Testis (tissue), 3 donors: ENCODE measurements around the gene STYX. TPM values are rescaled to one million over a fixed set of nuclear protein-coding genes. Genes with fewer than 3 reads are reported as not detected.

ENCODE experiments used
- DNase-seq: peaks from one replicate; pipeline ENCODE4 v3.0.0-alpha.2; 2019
- H3K27ac ChIP-seq, 2 donors: fragments of 200-600 bp; sonication (generic); one replicate each; pipeline ENCODE4 v1.5.1; 2019
- H3K27me3 ChIP-seq: fragments of 200-600 bp; sonication (generic); one replicate; pipeline ENCODE4 v1.5.1; 2019
- H3K36me3 ChIP-seq: fragments of 200-600 bp; sonication (generic); one replicate; pipeline ENCODE4 v1.5.1; 2017; ENCODE audit warnings: low read depth; ENCODE audit errors: missing control alignments
- H3K4me1 ChIP-seq: fragments of 200-600 bp; sonication (generic); one replicate; pipeline ENCODE4 v1.5.1; 2019
- H3K4me3 ChIP-seq, 2 donors: fragments of 200-600 bp; sonication (generic); one replicate each; pipeline ENCODE4 v1.5.1; 2017 to 2019
- H3K9me3 ChIP-seq: fragments of 200-600 bp; sonication (generic); one replicate; pipeline ENCODE4 v1.5.1; 2017
- POLR2A ChIP-seq: fragments of 450-650 bp; IDR thresholded peaks from one replicate; pipeline ENCODE4 v1.6.1; 2017; ENCODE audit warnings: antibody characterized with exemption, mild to moderate bottlenecking, moderate library complexity
- WGBS, 2 donors: methylation state at CpG; one replicate each; pipeline ENCODE4 v1.1.5; 2018; 5-methylcytosine and 5-hydroxymethylcytosine counted together
- intact Hi-C: fragments of 100-400 bp; cut with DNase I; formaldehyde crosslinking; loops from one replicate; pipeline ENCODE4 v1.15.1; 2023; ENCODE audit warnings: low total_unique reads
- polyA plus RNA-seq: library from polyadenylated mRNA; stranded (reverse); fragments of 350-450 nt; fragmentation: Illumina TruSeq; extraction: RNeasy Lipid Tissue Mini Kit (QIAGEN cat#74804); gene quantifications from one replicate; pipeline ENCODE4 v1.2.3, GENCODE V29; 2014; ENCODE audit warnings: low read depth, low replicate concordance; ENCODE audit not compliant: insufficient read depth
- total RNA-seq, 2 donors: library from RNA; depleted of rRNA; stranded (reverse); fragments of >200 nt; gene quantifications; one replicate each; pipeline ENCODE4 v1.2.3, GENCODE V29; 2016
- TF ChIP-seq, protein P1 (sequence below), 3 experiments: fragments of 450-650 bp in 2 of 3; fragments of 200-600 bp in 1 of 3; sonication (generic) in 1 of 3; IDR thresholded peaks; one replicate each; pipeline ENCODE4 v1.5.1; 2016 to 2019; ENCODE audit warnings: antibody characterized with exemption in 3 of 3, mild to moderate bottlenecking in 2 of 3, moderate library complexity in 1 of 3

The STYX gene
- total and polyA plus RNA-seq, 3 donors from 2014 or later: 19.5 to 26.5 (median 20.4) TPM

DNA sequence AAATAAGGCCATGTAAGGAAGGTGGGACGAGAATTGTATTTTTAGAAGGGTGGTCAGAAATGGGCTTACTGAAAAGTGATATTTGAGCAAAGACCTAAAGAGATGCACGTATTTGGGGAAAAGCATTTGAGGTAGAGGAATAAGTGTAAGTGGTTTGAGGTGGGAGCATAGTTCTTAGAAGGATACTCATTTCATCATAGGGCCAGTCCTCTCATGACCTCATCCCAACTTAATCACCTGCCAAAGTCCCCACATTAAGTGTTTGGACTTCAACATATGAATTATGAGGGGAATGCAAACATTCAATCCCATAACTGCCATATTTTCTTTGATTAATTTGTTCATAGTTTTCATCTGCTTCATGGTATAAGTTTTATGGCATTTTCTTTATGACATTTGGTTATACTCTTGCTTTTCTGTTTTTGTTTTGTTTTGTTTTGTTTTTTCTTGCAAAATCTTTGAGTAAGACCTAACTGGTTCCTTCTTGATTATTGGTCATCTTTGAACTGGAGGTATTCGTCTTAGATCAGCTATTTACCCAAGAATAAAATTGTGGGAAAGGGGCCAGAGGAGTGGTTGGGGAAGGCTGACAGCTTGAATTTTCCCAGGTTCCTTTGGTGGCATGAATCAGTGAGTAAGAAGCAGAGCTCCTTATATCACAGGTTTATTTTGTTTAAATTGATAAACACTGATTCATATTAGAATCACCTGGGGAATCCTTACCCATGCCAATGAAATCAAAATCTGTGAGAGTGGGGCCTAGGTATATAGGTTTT is 37.3 kb downstream of the STYX start:
- intact Hi-C loops: no loop called here
- 79 to 82% methylated on average over 3 of the region's 3 CpGs for WGBS, 2 donors
- no peak overlapping the region for H3K27ac ChIP-seq
- no peaks in the 10 kb centered on the region for H3K9me3 ChIP-seq
- no peaks in the 10 kb centered on the region for H3K27me3 ChIP-seq
- H3K4me3 ChIP-seq: no peak overlapping the region
- H3K36me3 ChIP-seq: no peaks in the 10 kb centered on the region
- TF ChIP-seq, protein P1, sequence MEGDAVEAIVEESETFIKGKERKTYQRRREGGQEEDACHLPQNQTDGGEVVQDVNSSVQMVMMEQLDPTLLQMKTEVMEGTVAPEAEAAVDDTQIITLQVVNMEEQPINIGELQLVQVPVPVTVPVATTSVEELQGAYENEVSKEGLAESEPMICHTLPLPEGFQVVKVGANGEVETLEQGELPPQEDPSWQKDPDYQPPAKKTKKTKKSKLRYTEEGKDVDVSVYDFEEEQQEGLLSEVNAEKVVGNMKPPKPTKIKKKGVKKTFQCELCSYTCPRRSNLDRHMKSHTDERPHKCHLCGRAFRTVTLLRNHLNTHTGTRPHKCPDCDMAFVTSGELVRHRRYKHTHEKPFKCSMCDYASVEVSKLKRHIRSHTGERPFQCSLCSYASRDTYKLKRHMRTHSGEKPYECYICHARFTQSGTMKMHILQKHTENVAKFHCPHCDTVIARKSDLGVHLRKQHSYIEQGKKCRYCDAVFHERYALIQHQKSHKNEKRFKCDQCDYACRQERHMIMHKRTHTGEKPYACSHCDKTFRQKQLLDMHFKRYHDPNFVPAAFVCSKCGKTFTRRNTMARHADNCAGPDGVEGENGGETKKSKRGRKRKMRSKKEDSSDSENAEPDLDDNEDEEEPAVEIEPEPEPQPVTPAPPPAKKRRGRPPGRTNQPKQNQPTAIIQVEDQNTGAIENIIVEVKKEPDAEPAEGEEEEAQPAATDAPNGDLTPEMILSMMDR (IDR thresholded peaks at IDR 0.05): no peak
- no peak for TF ChIP-seq POLR2A
- no peak for DNase-seq
- H3K4me1 ChIP-seq: no peaks in the 10 kb centered on the region

- no peak for TF ChIP-seq POLR2A
- TF ChIP-seq, protein P1 (IDR thresholded peaks at IDR 0.05): no peak
- intact Hi-C loops: no loop called here
- no peaks in the 10 kb centered on the region for H3K9me3 ChIP-seq
- DNase-seq: no peak
- no peaks in the 10 kb centered on the region for H3K27me3 ChIP-seq
- H3K36me3 ChIP-seq: no peaks in the 10 kb centered on the region
- no peak overlapping the region for H3K27ac ChIP-seq
- H3K4me3 ChIP-seq: no peak overlapping the region
- no peaks in the 10 kb centered on the region for H3K4me1 ChIP-seq
These were observed 39.9 kb downstream of the STYX start for GRCh38 chr14:52769887-52770286.

- intact Hi-C loops: no loop called here
- DNase-seq: no peak
- no peaks in the 10 kb centered on the region for H3K27me3 ChIP-seq
- no peaks in the 10 kb centered on the region for H3K4me1 ChIP-seq
- no peaks in the 10 kb centered on the region for H3K36me3 ChIP-seq
- no peaks in the 10 kb centered on the region for H3K9me3 ChIP-seq
- 65 to 69% methylated on average over 7 of the region's 7 CpGs for whole genome bisulfite sequencing, 2 donors
- no peak overlapping the region for H3K4me3 ChIP-seq
- H3K27ac ChIP-seq: no peak overlapping the region
- TF ChIP-seq, protein P1 (IDR thresholded peaks at IDR 0.05): no peak
- no peak for TF ChIP-seq POLR2A
These were observed 46.9 kb downstream of the STYX start for GRCh38 chr14:52776816-52777215.

DNA sequence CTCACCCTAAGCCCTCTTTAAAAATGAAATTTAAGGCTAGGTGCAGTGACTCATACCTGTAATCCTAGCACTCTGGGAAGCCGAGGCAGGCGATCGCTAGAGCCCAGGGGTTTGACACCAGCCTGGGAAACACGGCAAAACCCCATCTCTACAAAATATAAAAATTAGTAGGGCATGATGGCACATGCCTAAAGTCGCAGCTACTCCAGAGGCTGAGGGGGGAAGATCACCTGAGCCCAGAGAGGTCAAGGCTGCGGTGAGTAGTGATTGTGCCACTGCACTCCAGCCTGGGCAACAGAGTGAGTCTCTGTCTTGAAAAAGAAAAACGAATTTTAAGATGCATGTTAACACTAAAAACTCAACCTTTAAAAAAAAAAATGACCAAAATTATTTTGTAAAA is 48.7 kb downstream of the STYX start:
- no peaks in the 10 kb centered on the region for H3K27me3 ChIP-seq
- 85 to 87% methylated on average over 7 of the region's 7 CpGs for WGBS, 2 donors
- intact Hi-C loops: no loop called here
- H3K4me1 ChIP-seq: no peaks in the 10 kb centered on the region
- no peak for DNase-seq
- TF ChIP-seq, protein P1 (IDR thresholded peaks at IDR 0.05): no peak
- TF ChIP-seq POLR2A: no peak
- H3K4me3 ChIP-seq: no peak overlapping the region
- no peak overlapping the region for H3K27ac ChIP-seq
- H3K36me3 ChIP-seq: no peaks in the 10 kb centered on the region
- no peaks in the 10 kb centered on the region for H3K9me3 ChIP-seq

- Histone ChIP-seq H3K36me3 (no peaks in the 10 kb centered on the region), H3K4me1 (no peaks in the 10 kb centered on the region), H3K27ac (peak overlapping the region in 1 of 2 donors; percentile 20), H3K4me3 (no peak overlapping the region), H3K27me3 (no peaks in the 10 kb centered on the region), H3K9me3 (no peaks in the 10 kb centered on the region)
- intact Hi-C loops: no loop called here
- TF ChIP-seq, protein P1 (IDR thresholded peaks at IDR 0.05): no peak
- 85 to 91% methylated on average over 1 of the region's 1 CpG for WGBS, 2 donors
- no peak for DNase-seq
These were observed 50.9 kb downstream of the STYX start for GRCh38 chr14:52780893-52781292.
